B cell (primary cell): ENCODE results near the gene RBM19. TPM values are rescaled to one million over a fixed set of nuclear protein-coding genes. Genes with fewer than 3 reads are reported as not detected.

Experiments
- ATAC-seq: fragments of 200-7000 bp; cut with Tn5 transposase; one replicate; pipeline ENCODE4 v1.10.0; 2021; ENCODE audit warnings: low read depth, mild to moderate bottlenecking, moderate number of reproducible peaks, moderate library complexity
- CTCF ChIA-PET: fragments of 350-600 bp; sonication (Branson Sonifier 250); formaldehyde crosslinking; loops from one replicate; lab custom pipeline; 2021; ENCODE audit warnings: antibody characterized with exemption, inconsistent platforms; lab: Charles Lee
- POLR2A ChIA-PET: fragments of 350-600 bp; sonication (Branson Sonifier 250); formaldehyde crosslinking; loops from one replicate; lab custom pipeline; 2021; ENCODE audit warnings: antibody characterized with exemption; lab: Charles Lee
- DNase-seq: peaks from one replicate; pipeline ENCODE4 v3.0.0; 2013
- H2AFZ ChIP-seq: 2 replicates; pipeline ENCODE4 v1.6.1; 2012; ENCODE audit warnings: mild to moderate bottlenecking, low read depth, low read length; ENCODE audit not compliant: insufficient read depth, poor library complexity, severe bottlenecking
- H3K27ac ChIP-seq, 2 donors: 1 replicate in 1 of 2; 2 replicates in 1 of 2; pipeline ENCODE4 v1.5.1; 2012 to 2013; ENCODE audit warnings: low read length in 2 of 2, mild to moderate bottlenecking in 2 of 2, moderate library complexity in 1 of 2
- H3K27me3 ChIP-seq, 4 experiments: fragments of 200-600 bp in 1 of 4; sonication (generic) in 1 of 4; replicated peaks in 1 of 4; 1 replicate in 2 of 4; 2 replicates in 2 of 4; pipeline versions ENCODE4 v1.6.1 to v1.7.0; 2013 to 2016; ENCODE audit warnings: low read length in 3 of 4, mild to moderate bottlenecking in 2 of 4, mixed read lengths in 1 of 4, moderate library complexity in 1 of 4; ENCODE audit not compliant: insufficient read depth in 4 of 4, control insufficient read depth in 3 of 4; ENCODE audit errors: control extremely low read depth in 1 of 4
- H3K36me3 ChIP-seq, 2 experiments: replicated peaks in 1 of 2; 1 replicate in 1 of 2; 2 replicates in 1 of 2; pipeline versions ENCODE4 v1.6.1 to v1.7.1; 2013; ENCODE audit warnings: low read length in 1 of 2; ENCODE audit not compliant: insufficient read depth in 2 of 2, control insufficient read depth in 1 of 2; ENCODE audit errors: control extremely low read depth in 1 of 2, extremely low read depth in 1 of 2
- H3K4me1 ChIP-seq, 2 donors: fragments of 200-600 bp in 1 of 2; sonication (generic) in 1 of 2; 1 replicate in 1 of 2; 2 replicates in 1 of 2; pipeline versions ENCODE4 v1.5.1 to v1.6.1; 2013 to 2017; ENCODE audit warnings: low read length in 2 of 2; ENCODE audit not compliant: control insufficient read depth in 2 of 2, insufficient read depth in 2 of 2
- H3K4me2 ChIP-seq: replicated peaks from 2 replicates; pipeline ENCODE3; 2012; ENCODE audit warnings: mild to moderate bottlenecking, low read depth, low read length; ENCODE audit not compliant: poor library complexity, severe bottlenecking
- H3K4me3 ChIP-seq, 5 experiments: fragments of 200-600 bp in 1 of 5; sonication (generic) in 1 of 5; 1 replicate in 3 of 5; 2 replicates in 2 of 5; pipeline versions ENCODE4 v1.5.1 to v1.7.0; 2011 to 2016; ENCODE audit warnings: low read length in 4 of 5, mild to moderate bottlenecking in 4 of 5, low read depth in 2 of 5, control low read depth in 1 of 5, moderate library complexity in 1 of 5; ENCODE audit not compliant: insufficient read depth in 1 of 5; ENCODE audit errors: control extremely low read depth in 1 of 5, extremely low read depth in 1 of 5
- H3K79me2 ChIP-seq: fragments of 200-600 bp; sonication (generic); one replicate; pipeline ENCODE4 v1.6.0; 2016; ENCODE audit warnings: low read length; ENCODE audit not compliant: control insufficient read depth, insufficient read depth
- H3K9ac ChIP-seq: fragments of 200-600 bp; sonication (generic); 2 replicates; pipeline ENCODE4 v1.6.1; 2017; ENCODE audit warnings: mild to moderate bottlenecking, low read length, moderate library complexity
- H3K9me3 ChIP-seq, 3 donors: one replicate each; pipeline versions ENCODE4 v1.6.1 to v1.7.1; 2013; ENCODE audit warnings: low read length in 2 of 3; ENCODE audit not compliant: control insufficient read depth in 2 of 3, insufficient read depth in 1 of 3; ENCODE audit errors: control extremely low read depth in 1 of 3
- H4K20me1 ChIP-seq: 2 replicates; pipeline ENCODE4 v1.6.0; 2012; ENCODE audit warnings: mild to moderate bottlenecking, low read length; ENCODE audit not compliant: insufficient read depth, control insufficient read depth, poor library complexity, severe bottlenecking
- H3K27ac Mint-ChIP-seq: one replicate; pipeline ENCODE4 v1.8.0; 2021; ENCODE audit warnings: mixed read lengths
- H3K27me3 Mint-ChIP-seq: one replicate; pipeline ENCODE4 v1.8.0; 2021; ENCODE audit warnings: mixed read lengths
- H3K4me1 Mint-ChIP-seq: one replicate; pipeline ENCODE4 v1.8.0; 2021; ENCODE audit warnings: mixed read lengths
- H3K4me3 Mint-ChIP-seq: one replicate; pipeline ENCODE4 v1.8.0; 2021; ENCODE audit warnings: mixed read lengths
- H3K9me3 Mint-ChIP-seq: one replicate; pipeline ENCODE4 v1.8.0; 2022; ENCODE audit warnings: mixed read lengths; ENCODE audit not compliant: insufficient read depth
- EZH2 ChIP-seq: IDR thresholded peaks from 2 replicates; pipeline ENCODE4 v1.6.1; 2012; ENCODE audit warnings: borderline replicate concordance, low read depth, mild to moderate bottlenecking, moderate library complexity, low read length; ENCODE audit not compliant: insufficient read depth, poor library complexity, severe bottlenecking
- WGBS: methylation state at CpG from one replicate; pipeline ENCODE4 v1.1.5; 2013; ENCODE audit warnings: missing lambda C conversion rate; ENCODE audit not compliant: insufficient coverage; 5-methylcytosine and 5-hydroxymethylcytosine counted together
- intact Hi-C: fragments of 100-400 bp; cut with micrococcal nuclease; formaldehyde crosslinking; loops from one replicate; pipeline ENCODE4 v1.10.0; 2022
- polyA plus RNA-seq: library from polyadenylated mRNA; depleted of rRNA; stranded (reverse); fragments of >200 nt; gene quantifications from 2 replicates; pipeline ENCODE4 v1.2.3, GENCODE V29; 2012
- total RNA-seq, 2 donors: library from RNA; stranded (reverse); fragments of 120-200 nt in 1 of 2; gene quantifications; 1 replicate in 1 of 2; 2 replicates in 1 of 2; pipeline versions ENCODE4 v1.2.3 to v1.2.4, GENCODE V29; 2013 to 2022
- TF ChIP-seq, protein P1 (sequence below): fragments of 200-600 bp; IDR thresholded peaks from one replicate; pipeline ENCODE4 v1.8.0; 2022; ENCODE audit warnings: antibody characterized with exemption, mild to moderate bottlenecking

Gene RBM19
- total and polyA plus RNA-seq, 2 donors (not counting 1 experiment from before 2014, with no cell fraction given) = 43.1 to 90.0 TPM

DNA sequence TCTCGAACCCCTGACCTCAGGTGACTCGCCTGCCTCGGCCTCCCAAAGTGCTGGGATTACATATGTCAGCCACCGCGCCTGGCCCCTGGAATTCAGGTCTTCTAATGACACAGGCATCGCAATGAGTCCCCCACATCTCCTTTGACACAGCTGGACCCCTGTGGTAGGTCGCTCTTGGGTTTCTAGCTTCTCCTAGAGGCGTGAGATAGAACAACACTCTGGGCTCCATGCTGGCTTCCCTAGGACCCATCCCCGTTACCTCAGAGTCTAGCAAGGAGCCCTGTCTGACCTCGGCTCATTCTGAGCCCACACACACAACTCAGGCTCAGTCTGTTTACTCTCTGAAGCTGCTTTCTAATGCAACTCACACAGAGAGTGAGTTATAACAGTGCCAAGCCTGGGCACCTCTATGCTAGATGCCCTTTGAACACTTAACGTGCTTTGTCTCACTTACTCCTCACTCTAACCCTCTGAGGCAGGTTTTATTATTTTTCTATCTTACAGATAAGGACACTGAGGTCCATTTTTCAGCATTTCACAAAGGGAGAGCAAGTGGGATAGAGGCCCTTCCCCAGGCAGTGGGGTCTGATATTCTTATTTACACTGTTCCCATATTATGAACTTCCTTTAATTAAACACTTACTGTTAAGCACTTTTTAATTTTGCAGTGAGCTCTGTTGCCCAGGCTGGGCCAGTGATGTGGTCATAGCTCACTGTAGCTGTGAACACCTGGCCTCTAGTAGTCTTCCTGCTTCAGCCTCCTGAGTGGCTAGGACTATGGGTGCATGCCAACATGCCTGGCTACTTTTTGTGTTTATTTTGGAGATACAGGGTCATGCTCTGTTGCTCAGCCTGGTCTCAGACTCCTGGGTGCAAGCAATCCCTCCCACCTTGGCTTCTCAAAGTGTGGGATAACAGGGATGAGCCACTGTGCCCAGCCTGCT, 40.6 kb upstream of the RBM19 start:
- Histone ChIP-seq H3K27me3 (peaks cover 0 to 19% (median 0%) of the 10 kb centered on the region in 4 experiments), H3K27ac (no peak overlapping the region), H3K9ac (no peak overlapping the region), H4K20me1 (no peaks in the 10 kb centered on the region), H3K9me3 (peaks cover 0 to under 1% (median 0%) of the 10 kb centered on the region in 3 donors), H3K4me1 (no peaks in the 10 kb centered on the region), H2AFZ (no peak overlapping the region), H3K4me3 (no peak overlapping the region), H3K36me3 (no peaks in the 10 kb centered on the region), H3K79me2 (no peaks in the 10 kb centered on the region), H3K4me2 (no peak overlapping the region)
- no peaks in the 10 kb centered on the region for H3K4me1 Mint-ChIP-seq
- TF ChIP-seq EZH2 = no peak
- TF ChIP-seq, protein P1, sequence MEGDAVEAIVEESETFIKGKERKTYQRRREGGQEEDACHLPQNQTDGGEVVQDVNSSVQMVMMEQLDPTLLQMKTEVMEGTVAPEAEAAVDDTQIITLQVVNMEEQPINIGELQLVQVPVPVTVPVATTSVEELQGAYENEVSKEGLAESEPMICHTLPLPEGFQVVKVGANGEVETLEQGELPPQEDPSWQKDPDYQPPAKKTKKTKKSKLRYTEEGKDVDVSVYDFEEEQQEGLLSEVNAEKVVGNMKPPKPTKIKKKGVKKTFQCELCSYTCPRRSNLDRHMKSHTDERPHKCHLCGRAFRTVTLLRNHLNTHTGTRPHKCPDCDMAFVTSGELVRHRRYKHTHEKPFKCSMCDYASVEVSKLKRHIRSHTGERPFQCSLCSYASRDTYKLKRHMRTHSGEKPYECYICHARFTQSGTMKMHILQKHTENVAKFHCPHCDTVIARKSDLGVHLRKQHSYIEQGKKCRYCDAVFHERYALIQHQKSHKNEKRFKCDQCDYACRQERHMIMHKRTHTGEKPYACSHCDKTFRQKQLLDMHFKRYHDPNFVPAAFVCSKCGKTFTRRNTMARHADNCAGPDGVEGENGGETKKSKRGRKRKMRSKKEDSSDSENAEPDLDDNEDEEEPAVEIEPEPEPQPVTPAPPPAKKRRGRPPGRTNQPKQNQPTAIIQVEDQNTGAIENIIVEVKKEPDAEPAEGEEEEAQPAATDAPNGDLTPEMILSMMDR = no peak
- 79% methylated on average over 9 of the region's 11 CpGs for WGBS
- CTCF ChIA-PET = no interaction called here
- no peaks in the 10 kb centered on the region for H3K9me3 Mint-ChIP-seq
- no peak for DNase-seq
- POLR2A ChIA-PET = no interaction called here
- no peak for ATAC-seq
- no peak overlapping the region for H3K27ac Mint-ChIP-seq
- intact Hi-C loops = no loop called here
- H3K4me3 Mint-ChIP-seq = no peak overlapping the region
- H3K27me3 Mint-ChIP-seq = peaks cover 32% of the 10 kb centered on the region

DNA sequence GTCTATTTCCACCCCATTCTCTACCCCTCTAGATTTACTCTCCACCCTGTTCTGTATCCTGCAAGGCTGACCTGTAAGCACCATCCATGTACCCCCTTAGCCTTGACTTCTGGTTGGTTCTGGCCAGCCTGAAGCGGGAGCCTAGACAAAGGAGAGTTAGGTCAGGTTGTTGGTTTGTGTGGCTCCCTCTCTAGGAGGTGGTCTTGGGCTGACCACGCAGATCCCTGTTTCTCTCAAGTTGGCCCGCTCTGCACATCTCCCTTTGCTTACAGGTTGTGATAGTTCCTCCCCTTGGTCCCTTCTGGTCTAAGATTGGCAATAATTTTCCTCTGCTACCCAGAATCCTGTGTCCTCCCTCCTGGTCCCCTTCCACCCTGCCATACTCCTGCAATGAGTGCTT, 38.3 kb upstream of the RBM19 start:
- no peak overlapping the region for H3K9ac ChIP-seq
- DNase-seq (no peak), ATAC-seq (no peak)
- Mint-ChIP-seq H3K4me1 (no peaks in the 10 kb centered on the region), H3K9me3 (no peaks in the 10 kb centered on the region), H3K27ac (no peak overlapping the region), H3K27me3 (peaks cover 39% of the 10 kb centered on the region), H3K4me3 (no peak overlapping the region)
- no peaks in the 10 kb centered on the region for H4K20me1 ChIP-seq
- H3K27ac ChIP-seq = no peak overlapping the region
- no peak overlapping the region for H3K4me3 ChIP-seq
- POLR2A ChIA-PET = no interaction called here
- CTCF ChIA-PET = no interaction called here
- H3K4me2 ChIP-seq = no peak overlapping the region
- no peaks in the 10 kb centered on the region for H3K9me3 ChIP-seq
- intact Hi-C loops = no loop called here
- H3K36me3 ChIP-seq = no peaks in the 10 kb centered on the region
- no peaks in the 10 kb centered on the region for H3K79me2 ChIP-seq
- H3K4me1 ChIP-seq = no peaks in the 10 kb centered on the region
- H2AFZ ChIP-seq = no peak overlapping the region
- 86% methylated on average over 3 of the region's 3 CpGs for WGBS
- TF ChIP-seq, protein P1 = no peak
- TF ChIP-seq EZH2 = no peak
- peaks cover 0 to 10% (median 0%) of the 10 kb centered on the region in 4 experiments for H3K27me3 ChIP-seq
